Measurements from ENCODE around the gene CTSD. TPM values are rescaled to one million over a fixed set of nuclear protein-coding genes. Genes with fewer than 3 reads are reported as not detected.

CTSD gene
- total RNA-seq, 1 experiment from 2014 or later, result 158 TPM

- Histone ChIP-seq H2AFZ (ENCODE audit: low read length) (no peak overlapping the region), H3K23me2 (ENCODE audit: insufficient read length, low read depth, low read length, poor library complexity, severe bottlenecking) (peaks cover 5% of the 10 kb centered on the region), H2BK120ac (ENCODE audit: low read depth, low read length, poor library complexity, severe bottlenecking) (no peak overlapping the region), H3K18ac (ENCODE audit: insufficient read length, low read depth, low read length) (no peak overlapping the region), H2BK20ac (ENCODE audit: low read depth, low read length, poor library complexity, severe bottlenecking) (no peak overlapping the region), H3K4ac (ENCODE audit: low read depth, low read length) (no peak overlapping the region), H2AK5ac (ENCODE audit: insufficient read length, low read length) (no peak overlapping the region), H3K56ac (ENCODE audit: insufficient read length, low read depth, low read length) (no peak overlapping the region), H3K79me1 (ENCODE audit: insufficient read depth, low read depth, low read length, poor library complexity, severe bottlenecking) (no peaks in the 10 kb centered on the region), H3K9ac (ENCODE audit: extremely low read depth, insufficient read length, low read length) (no peak overlapping the region), H3T11ph (ENCODE audit: low read length) (no peak overlapping the region), H2BK12ac (ENCODE audit: insufficient read length, low read depth, low read length) (no peak overlapping the region), H2BK5ac (ENCODE audit: insufficient read length, low read length) (no peak overlapping the region), H3K4me2 (ENCODE audit: insufficient read depth, insufficient read length, low read length) (no peak overlapping the region), H4K8ac (replicated peaks; ENCODE audit: insufficient read length, low read depth, low read length) (no peak overlapping the region), H2BK15ac (ENCODE audit: low read depth, low read length) (no peak overlapping the region), H3K23ac (ENCODE audit: insufficient read length, low read depth, low read length) (no peak overlapping the region), H4K91ac (ENCODE audit: insufficient read length, low read depth, low read length) (no peak overlapping the region), H3K27me3 (ENCODE audit: insufficient read depth, low read length) (peaks cover 16% of the 10 kb centered on the region; the same call in 1 of the 2 replicates), H4K5ac (ENCODE audit: insufficient read length, low read depth, low read length) (no peak overlapping the region), H3K14ac (ENCODE audit: insufficient read depth, low read length) (no peak overlapping the region), H3K9me3 (ENCODE audit: control insufficient read depth, low read depth, low read length) (no peaks in the 10 kb centered on the region), H3K79me2 (ENCODE audit: insufficient read depth, low read length) (no peaks in the 10 kb centered on the region), H4K20me1 (ENCODE audit: control insufficient read depth, insufficient read depth, insufficient read length) (no peaks in the 10 kb centered on the region), H3K27ac (ENCODE audit: insufficient read length, low read depth, low read length) (no peak overlapping the region), H3K4me1 (ENCODE audit: insufficient read depth, low read length) (no peaks in the 10 kb centered on the region; the same call in 1 of the 2 replicates)
- H3K27me3 Mint-ChIP-seq (ENCODE audit: low read depth), result peaks cover 26% of the 10 kb centered on the region
- peaks cover 12 to 15% of the 10 kb centered on the region in 2 experiments for H3K4me1 Mint-ChIP-seq
- no peak overlapping the region for H3K4me3 Mint-ChIP-seq
- TF ChIP-seq CTCF (conservative IDR thresholded peaks at IDR 0.05), result no peak
- peaks cover 3 to 17% (median 16%) of the 10 kb centered on the region in 3 experiments for H3K36me3 Mint-ChIP-seq (ENCODE audit: insufficient read depth in 1 of 3, low read depth in 3 of 3)
- no peak for DNase-seq
- no peaks in the 10 kb centered on the region for H3K9me3 Mint-ChIP-seq
- no CpG with 5 or more reads among the region's 10 CpGs for WGBS (ENCODE audit: extremely low coverage, insufficient read length, low lambda C conversion rate)
- H3K27ac Mint-ChIP-seq, result no peak overlapping the region
Measured at GRCh38 chr11:1752907-1753228, 10.9 kb downstream of the CTSD start.
